ENCODE results near the gene ARMH3.

- TF ChIP-seq, protein P1, sequence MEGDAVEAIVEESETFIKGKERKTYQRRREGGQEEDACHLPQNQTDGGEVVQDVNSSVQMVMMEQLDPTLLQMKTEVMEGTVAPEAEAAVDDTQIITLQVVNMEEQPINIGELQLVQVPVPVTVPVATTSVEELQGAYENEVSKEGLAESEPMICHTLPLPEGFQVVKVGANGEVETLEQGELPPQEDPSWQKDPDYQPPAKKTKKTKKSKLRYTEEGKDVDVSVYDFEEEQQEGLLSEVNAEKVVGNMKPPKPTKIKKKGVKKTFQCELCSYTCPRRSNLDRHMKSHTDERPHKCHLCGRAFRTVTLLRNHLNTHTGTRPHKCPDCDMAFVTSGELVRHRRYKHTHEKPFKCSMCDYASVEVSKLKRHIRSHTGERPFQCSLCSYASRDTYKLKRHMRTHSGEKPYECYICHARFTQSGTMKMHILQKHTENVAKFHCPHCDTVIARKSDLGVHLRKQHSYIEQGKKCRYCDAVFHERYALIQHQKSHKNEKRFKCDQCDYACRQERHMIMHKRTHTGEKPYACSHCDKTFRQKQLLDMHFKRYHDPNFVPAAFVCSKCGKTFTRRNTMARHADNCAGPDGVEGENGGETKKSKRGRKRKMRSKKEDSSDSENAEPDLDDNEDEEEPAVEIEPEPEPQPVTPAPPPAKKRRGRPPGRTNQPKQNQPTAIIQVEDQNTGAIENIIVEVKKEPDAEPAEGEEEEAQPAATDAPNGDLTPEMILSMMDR (IDR thresholded peaks at IDR 0.05 in 8 of 11, conservative IDR thresholded peaks at IDR 0.05 in 3 of 11), result no peak
- TF ChIP-seq POLR2AphosphoS5 (IDR thresholded peaks at IDR 0.05), result no peak
Observed at GRCh38 chr10:101812606-101813005, 243.4 kb downstream of the ARMH3 start.
